Measurements from ENCODE around the gene C5orf22.

The C5orf22 gene

GRCh38 chr5:31569068-31569467 lies 37.0 kb downstream of the C5orf22 start:
- ChIA-PET POLR2A (no interaction called here), CTCF (interaction anchor here (1.3 kb wide), 1 partner anchor 12 kb away, joined by 4 read pairs; no protein-coding TSS in a partner anchor)
- Histone ChIP-seq H3K9me3 (ENCODE audit: control insufficient read depth, insufficient read depth, low read depth, low read length) (no peaks in the 10 kb centered on the region), H3K27ac (ENCODE audit: extremely low read depth, low read depth, low read length) (no peak overlapping the region), H3K36me3 (ENCODE audit: control insufficient read depth in 2 of 2, insufficient read depth in 1 of 2, low read length in 2 of 2) (no peaks in the 10 kb centered on the region), H3K4me3 (ENCODE audit: low read depth, low read length) (no peak overlapping the region), H3K4me1 (ENCODE audit: control insufficient read depth, insufficient read depth, low read length) (no peaks in the 10 kb centered on the region)
- TF ChIP-seq KLF16 (tag by site-specific recombination; IDR thresholded peaks at IDR 0.05) = no peak
- TF ChIP-seq INSM2 (tag by site-specific recombination; IDR thresholded peaks at IDR 0.05) = no peak
- TF ChIP-seq ZNF639 (tag by site-specific recombination; IDR thresholded peaks at IDR 0.05) = no peak
- TF ChIP-seq SP3 (tag by site-specific recombination; IDR thresholded peaks at IDR 0.05) = no peak
- no peak for TF ChIP-seq ZNF26 (tag by site-specific recombination; IDR thresholded peaks at IDR 0.05)

- Histone ChIP-seq H3K36me3 (ENCODE audit: control insufficient read depth in 2 of 2, insufficient read depth in 1 of 2, low read length in 2 of 2) (no peaks in the 10 kb centered on the region), H3K4me3 (ENCODE audit: low read depth, low read length) (no peak overlapping the region), H3K9me3 (ENCODE audit: control insufficient read depth, insufficient read depth, low read depth, low read length) (no peaks in the 10 kb centered on the region), H3K4me1 (ENCODE audit: control insufficient read depth, insufficient read depth, low read length) (no peaks in the 10 kb centered on the region), H3K27ac (ENCODE audit: extremely low read depth, low read depth, low read length) (no peak overlapping the region)
- ChIA-PET POLR2A (no interaction called here), CTCF (interaction anchor here (0.6 to 1.8 kb wide), 7 partner anchors 9 to 916 kb away, joined by 3 to 6 read pairs (median 3); no protein-coding TSS in a partner anchor)
- TF ChIP-seq ZNF354C (tag by site-specific recombination; IDR thresholded peaks at IDR 0.05; ENCODE audit: borderline replicate concordance, low read depth) (no peak), ZNF148 (tag by site-specific recombination; IDR thresholded peaks at IDR 0.05; ENCODE audit: borderline replicate concordance) (no peak), ZNF660 (tag by site-specific recombination; IDR thresholded peaks at IDR 0.05) (no peak), ZBTB44 (tag by site-specific recombination; IDR thresholded peaks at IDR 0.05) (no peak), ZNF155 (tag by site-specific recombination; IDR thresholded peaks at IDR 0.05) (no peak), ZNF248 (tag by site-specific recombination; IDR thresholded peaks at IDR 0.05) (no peak), ZNF416 (tag by site-specific recombination; IDR thresholded peaks at IDR 0.05) (no peak), ZBTB1 (tag by site-specific recombination; IDR thresholded peaks at IDR 0.05) (no peak), ZNF654 (tag by site-specific recombination; IDR thresholded peaks at IDR 0.05; ENCODE audit: low read depth) (no peak)
These were observed 41.5 kb downstream of the C5orf22 start for GRCh38 chr5:31573494-31574142.

Data from HEK293 (cell line).